IMR-90 (cell line): ENCODE results near the gene CDO1. TPM values are rescaled to one million over a fixed set of nuclear protein-coding genes. Genes with fewer than 3 reads are reported as not detected.

Source experiments
- ATAC-seq: fragments of 200-7000 bp; cut with Tn5 transposase; 2 replicates; pipeline ENCODE4 v1.9.1; 2020; ENCODE audit warnings: low read depth, mild to moderate bottlenecking, moderate library complexity
- BruUV-seq: library from RNA; stranded (reverse); fragments of 400-500 nt; replicated peaks from 2 replicates; lab custom pipeline; 2021; lab: Mats Ljungman, UMichigan
- CTCF ChIA-PET: fragments of 300-600 bp; formaldehyde crosslinking; extraction: SDS; loops from one replicate; lab custom pipeline; 2021; ENCODE audit warnings: antibody characterized with exemption; lab: Yijun Ruan, JAX
- POLR2A ChIA-PET: fragments of 300-600 bp; sonication (Branson Sonifier 250); formaldehyde crosslinking; loops from one replicate; lab custom pipeline; 2022; ENCODE audit warnings: antibody characterized with exemption; ENCODE audit not compliant: unreplicated experiment; lab: Charles Lee
- DNase-seq: peaks from one replicate; pipeline ENCODE4 v3.0.0; 2013
- H2AFZ ChIP-seq: replicated peaks from 2 replicates; pipeline ENCODE3; 2013; ENCODE audit warnings: low read length, mild to moderate bottlenecking; ENCODE audit not compliant: poor library complexity
- H2AK5ac ChIP-seq: 2 replicates; pipeline ENCODE4 v1.6.1; 2013; ENCODE audit warnings: low read depth, low read length, inconsistent platforms
- H2AK9ac ChIP-seq: replicated peaks from 2 replicates; pipeline ENCODE3; 2013; ENCODE audit warnings: mild to moderate bottlenecking, low read depth, low read length, moderate library complexity; ENCODE audit not compliant: poor library complexity
- H2BK120ac ChIP-seq: 2 replicates; pipeline ENCODE4 v1.6.1; 2013; ENCODE audit warnings: low read depth, low read length, inconsistent platforms
- H2BK15ac ChIP-seq: 3 replicates; pipeline ENCODE4 v1.6.1; 2013; ENCODE audit warnings: low read depth, low read length, inconsistent platforms
- H2BK20ac ChIP-seq: 2 replicates; pipeline ENCODE4 v1.6.1; 2013; ENCODE audit warnings: low read depth, mild to moderate bottlenecking, inconsistent platforms, low read length, moderate library complexity
- H2BK5ac ChIP-seq: 2 replicates; pipeline ENCODE4 v1.6.1; 2013; ENCODE audit warnings: mild to moderate bottlenecking, low read depth, low read length, inconsistent platforms; ENCODE audit not compliant: poor library complexity, severe bottlenecking
- H3K14ac ChIP-seq: replicated peaks from 2 replicates; pipeline ENCODE4 v1.6.1; 2013; ENCODE audit warnings: low read depth, low read length, inconsistent platforms
- H3K18ac ChIP-seq: 2 replicates; pipeline ENCODE4 v1.6.1; 2013; ENCODE audit warnings: low read depth, low read length, control low read depth
- H3K23ac ChIP-seq: 2 replicates; pipeline ENCODE4 v1.6.1; 2013; ENCODE audit warnings: low read depth, low read length, inconsistent platforms
- H3K27ac ChIP-seq: 2 replicates; pipeline ENCODE4 v1.5.1; 2013; ENCODE audit warnings: mild to moderate bottlenecking, control low read depth, low read length; ENCODE audit not compliant: insufficient read depth
- H3K27me3 ChIP-seq: 2 replicates; pipeline ENCODE4 v1.6.1; 2013; ENCODE audit warnings: low read length; ENCODE audit not compliant: control insufficient read depth, insufficient read depth
- H3K36me3 ChIP-seq: 2 replicates; pipeline ENCODE4 v1.6.1; 2013; ENCODE audit warnings: low read length, mixed read lengths; ENCODE audit not compliant: control insufficient read depth, insufficient read depth
- H3K4ac ChIP-seq: 2 replicates; pipeline ENCODE4 v1.6.1; 2013; ENCODE audit warnings: low read depth, low read length, inconsistent platforms
- H3K4me1 ChIP-seq: 2 replicates; pipeline ENCODE4 v1.6.1; 2013; ENCODE audit warnings: low read length, mixed read lengths; ENCODE audit not compliant: control insufficient read depth, insufficient read depth
- H3K4me2 ChIP-seq: 2 replicates; pipeline ENCODE4 v1.6.1; 2013; ENCODE audit warnings: low read depth, mild to moderate bottlenecking, control low read depth, low read length, moderate library complexity
- H3K4me3 ChIP-seq: 2 replicates; pipeline ENCODE4 v1.5.1; 2013; ENCODE audit warnings: low read depth, mild to moderate bottlenecking, control low read depth, low read length, moderate library complexity; ENCODE audit not compliant: insufficient read depth
- H3K56ac ChIP-seq: 2 replicates; pipeline ENCODE4 v1.6.1; 2013; ENCODE audit warnings: low read length, inconsistent platforms; ENCODE audit not compliant: insufficient read depth; ENCODE audit errors: extremely low read depth
- H3K79me1 ChIP-seq, 2 experiments: 2 replicates each; pipeline ENCODE4 v1.6.1; 2013; ENCODE audit warnings: low read length in 2 of 2, inconsistent platforms in 1 of 2, low read depth in 1 of 2
- H3K9ac ChIP-seq: 2 replicates; pipeline ENCODE4 v1.6.1; 2013; ENCODE audit warnings: low read depth, low read length, control low read depth
- H3K9me1 ChIP-seq: 2 replicates; pipeline ENCODE4 v1.6.1; 2013; ENCODE audit warnings: low read length, inconsistent platforms; ENCODE audit not compliant: insufficient read depth
- H3K9me3 ChIP-seq: 2 replicates; pipeline ENCODE4 v1.6.1; 2013; ENCODE audit warnings: low read length; ENCODE audit not compliant: control insufficient read depth, insufficient read depth
- H4K20me1 ChIP-seq: 2 replicates; pipeline ENCODE4 v1.6.1; 2013; ENCODE audit warnings: low read length, inconsistent platforms; ENCODE audit not compliant: insufficient read depth
- H4K5ac ChIP-seq: 2 replicates; pipeline ENCODE4 v1.6.1; 2013; ENCODE audit warnings: mild to moderate bottlenecking, low read depth, low read length, control low read depth
- H4K8ac ChIP-seq, 2 experiments: 2 replicates each; pipeline ENCODE4 v1.6.1; 2013; ENCODE audit warnings: low read depth in 2 of 2, low read length in 2 of 2, control low read depth in 1 of 2, inconsistent platforms in 1 of 2
- H4K91ac ChIP-seq: 2 replicates; pipeline ENCODE4 v1.6.1; 2013; ENCODE audit warnings: low read depth, low read length, inconsistent platforms; ENCODE audit not compliant: insufficient read depth
- BHLHE40 ChIP-seq: fragments of 150-350 bp; IDR thresholded peaks from 2 replicates; pipeline ENCODE4 v1.6.1; 2016; ENCODE audit warnings: mild to moderate bottlenecking, low read depth, low read length
- CEBPB ChIP-seq: IDR thresholded peaks from 2 replicates; pipeline ENCODE4 v1.6.1; 2012; ENCODE audit warnings: low read depth, low read length, improper control_type of control experiment
- CHD1 ChIP-seq: IDR thresholded peaks from 2 replicates; pipeline ENCODE4 v1.6.1; 2012; ENCODE audit warnings: low read depth, low read length, improper control_type of control experiment
- CTCF ChIP-seq: conservative IDR thresholded peaks from 2 replicates; pipeline ENCODE4 v1.5.1; 2012; ENCODE audit warnings: mild to moderate bottlenecking, low read depth, low read length, improper control_type of control experiment
- ELK1 ChIP-seq: fragments of 150-350 bp; IDR thresholded peaks from 2 replicates; pipeline ENCODE4 v1.6.1; 2016; ENCODE audit warnings: low read depth, mild to moderate bottlenecking, low read length, moderate library complexity, borderline replicate concordance
- FOS ChIP-seq: fragments of 150-350 bp; IDR thresholded peaks from 2 replicates; pipeline ENCODE4 v1.6.1; 2016; ENCODE audit warnings: low read depth, low read length
- MAFK ChIP-seq: IDR thresholded peaks from 2 replicates; pipeline ENCODE4 v1.6.1; 2012; ENCODE audit warnings: low read depth, low read length, improper control_type of control experiment
- MAZ ChIP-seq: IDR thresholded peaks from 2 replicates; pipeline ENCODE4 v1.6.1; 2012; ENCODE audit warnings: low read depth, mild to moderate bottlenecking, low read length, improper control_type of control experiment, moderate library complexity, borderline replicate concordance
- MXI1 ChIP-seq: IDR thresholded peaks from 2 replicates; pipeline ENCODE4 v1.6.1; 2012; ENCODE audit warnings: low read depth, mild to moderate bottlenecking, low read length, moderate library complexity, borderline replicate concordance
- NFE2L2 ChIP-seq: fragments of 150-350 bp; IDR thresholded peaks from 2 replicates; pipeline ENCODE4 v1.6.1; 2016; ENCODE audit warnings: low read depth, mild to moderate bottlenecking, low read length
- POLR2A ChIP-seq: IDR thresholded peaks from 2 replicates; pipeline ENCODE4 v1.6.1; 2012; ENCODE audit warnings: mild to moderate bottlenecking, low read depth, low read length
- RAD21 ChIP-seq: IDR thresholded peaks from 2 replicates; pipeline ENCODE4 v1.6.1; 2012; ENCODE audit warnings: low read length, improper control_type of control experiment
- RCOR1 ChIP-seq: IDR thresholded peaks from 2 replicates; pipeline ENCODE4 v1.6.1; 2012; ENCODE audit warnings: mild to moderate bottlenecking, low read length, improper control_type of control experiment; ENCODE audit not compliant: insufficient replicate concordance
- RFX5 ChIP-seq: IDR thresholded peaks from 2 replicates; pipeline ENCODE4 v1.8.0; 2012; ENCODE audit warnings: low read depth, mild to moderate bottlenecking, low read length, moderate library complexity
- SMC3 ChIP-seq: fragments of 150-350 bp; IDR thresholded peaks from 2 replicates; pipeline ENCODE4 v1.6.1; 2016; ENCODE audit warnings: low read depth, mild to moderate bottlenecking, antibody characterized with exemption, low read length, moderate library complexity
- USF2 ChIP-seq: fragments of 150-350 bp; IDR thresholded peaks from 2 replicates; pipeline ENCODE4 v1.6.1; 2017; ENCODE audit warnings: mild to moderate bottlenecking, antibody characterized with exemption, low read length, low read depth
- WGBS, 2 experiments: methylation state at CpG; one replicate each; pipeline versions ENCODE4 v1.1.5 to v1.1.7; 2013; ENCODE audit warnings: missing lambda C conversion rate in 2 of 2; ENCODE audit not compliant: insufficient read length in 1 of 2; ENCODE audit errors: extremely low coverage in 2 of 2; 5-methylcytosine and 5-hydroxymethylcytosine counted together
- dilution Hi-C: fragments of 300-500 bp; cut with HindIII; formaldehyde crosslinking; loops from one replicate; pipeline ENCODE4 v1.14.3; 2018; ENCODE audit warnings: low sequenced_read_pairs; ENCODE audit not compliant: unreplicated experiment
- in situ Hi-C: fragments of 300-500 bp; cut with MboI; formaldehyde crosslinking; loops from 3 replicates; pipeline ENCODE4 v1.14.3; 2019; ENCODE audit warnings: low sequenced_read_pairs, inconsistent platforms, mixed read lengths
- intact Hi-C: fragments of 100-400 bp; cut with micrococcal nuclease; formaldehyde crosslinking; loops from 2 replicates; pipeline ENCODE4 v1.10.0; 2022
- polyA plus RNA-seq, 3 experiments: library from polyadenylated mRNA; depleted of rRNA; stranded (reverse); fragments of >200 nt; gene quantifications; 2 replicates each; pipeline ENCODE4 v1.2.3, GENCODE V29; 2012; ENCODE audit warnings: low replicate concordance in 1 of 3
- total RNA-seq: library from RNA; depleted of rRNA; stranded (reverse); fragments of >200 nt; gene quantifications from 2 replicates; pipeline ENCODE4 v1.2.3, GENCODE V29; 2012

Gene CDO1
- total and polyA plus RNA-seq, 2 of the 4 experiments (the other 2 are of a cell fraction) = 4.8 to 8.6 TPM

GRCh38 chr5:115812372-115812771 is 4.1 kb downstream of the CDO1 start:
- no peak overlapping the region for H2BK20ac ChIP-seq
- WGBS, 2 experiments = no CpG with 5 or more reads among the region's 1 CpG
- H2AK5ac ChIP-seq = no peak overlapping the region
- H4K20me1 ChIP-seq = no peaks in the 10 kb centered on the region
- no peak overlapping the region for H2AK9ac ChIP-seq
- H3K36me3 ChIP-seq = no peaks in the 10 kb centered on the region
- ATAC-seq (no peak), DNase-seq (no peak)
- intact Hi-C loops (loop anchor here (1.0 kb wide), 1 partner anchor 70 kb away; no protein-coding TSS in a partner anchor), in situ Hi-C loops (loop anchor here (10.0 kb wide), 1 partner anchor 168 kb away; no protein-coding TSS in a partner anchor), dilution Hi-C loops (no loop called here)
- no peak overlapping the region for H3K23ac ChIP-seq
- no peak overlapping the region for H3K14ac ChIP-seq
- H3K9ac ChIP-seq = no peak overlapping the region
- H3K9me1 ChIP-seq = no peaks in the 10 kb centered on the region
- TF ChIP-seq FOS (no peak), RFX5 (no peak), CHD1 (no peak), MXI1 (no peak), RCOR1 (no peak), RAD21 (no peak), MAFK (no peak), NFE2L2 (no peak), MAZ (no peak), CTCF (no peak), SMC3 (no peak), BHLHE40 (no peak), USF2 (no peak), POLR2A (no peak), ELK1 (no peak), CEBPB (no peak)
- no peak overlapping the region for H4K5ac ChIP-seq
- H2BK120ac ChIP-seq = no peak overlapping the region
- H3K56ac ChIP-seq = no peak overlapping the region
- no peaks in the 10 kb centered on the region for H3K9me3 ChIP-seq
- no peak overlapping the region for H3K4me2 ChIP-seq
- H2BK5ac ChIP-seq = no peak overlapping the region
- H3K27ac ChIP-seq = no peak overlapping the region
- BruUV-seq = no TSS peak
- H3K4me1 ChIP-seq = no peaks in the 10 kb centered on the region; the same call in 1 of the 2 replicates
- no peak overlapping the region for H2AFZ ChIP-seq
- no peak overlapping the region for H2BK15ac ChIP-seq
- no peak overlapping the region for H3K4me3 ChIP-seq
- H4K91ac ChIP-seq = no peak overlapping the region
- POLR2A ChIA-PET = no interaction called here
- no peak overlapping the region for H3K18ac ChIP-seq
- peaks cover 21% of the 10 kb centered on the region for H3K27me3 ChIP-seq
- H3K79me1 ChIP-seq = no peaks in the 10 kb centered on the region
- no peak overlapping the region for H3K4ac ChIP-seq
- H4K8ac ChIP-seq = no peak overlapping the region
- CTCF ChIA-PET = no interaction called here
